Esophagus muscularis mucosa (tissue), 3 donors: ENCODE results near the gene ARSA.

Source experiments
- CTCF ChIP-seq, 3 experiments: fragments of 200-600 bp in 2 of 3; fragments of 450-650 bp in 1 of 3; sonication (generic) in 2 of 3; IDR thresholded peaks; one replicate each; pipeline ENCODE4 v1.5.1; 2017 to 2019; ENCODE audit warnings: antibody characterized with exemption in 3 of 3, mild to moderate bottlenecking in 2 of 3, moderate library complexity in 1 of 3
- POLR2A ChIP-seq: fragments of 450-650 bp; IDR thresholded peaks from one replicate; pipeline ENCODE4 v1.6.1; 2017; ENCODE audit warnings: antibody characterized with exemption, moderate library complexity, mild to moderate bottlenecking, low read depth
- POLR2AphosphoS5 ChIP-seq, 2 donors: sonication (generic); formaldehyde crosslinking; IDR thresholded peaks; one replicate each; pipeline ENCODE4 v1.6.1; 2017; ENCODE audit warnings: antibody characterized with exemption in 2 of 2

GRCh38 chr22:50626850-50627641, 906 bp downstream of the ARSA start:
- no peak for TF ChIP-seq POLR2A
- no peak for TF ChIP-seq CTCF (IDR thresholded peaks at IDR 0.05)
- TF ChIP-seq POLR2AphosphoS5 (IDR thresholded peaks at IDR 0.05): no peak
